ENCODE results near the gene LTF.

- TF ChIP-seq EZH2 (IDR thresholded peaks at IDR 0.05; ENCODE audit: borderline replicate concordance, insufficient read depth, low read depth, low read length, poor library complexity, severe bottlenecking) (no peak), CTCF (IDR thresholded peaks at IDR 0.05) (no peak)
Measured at GRCh38 chr3:46501702-46502101, 37.0 kb upstream of the LTF start.
